Measurements from ENCODE around the gene CPE.

DNA sequence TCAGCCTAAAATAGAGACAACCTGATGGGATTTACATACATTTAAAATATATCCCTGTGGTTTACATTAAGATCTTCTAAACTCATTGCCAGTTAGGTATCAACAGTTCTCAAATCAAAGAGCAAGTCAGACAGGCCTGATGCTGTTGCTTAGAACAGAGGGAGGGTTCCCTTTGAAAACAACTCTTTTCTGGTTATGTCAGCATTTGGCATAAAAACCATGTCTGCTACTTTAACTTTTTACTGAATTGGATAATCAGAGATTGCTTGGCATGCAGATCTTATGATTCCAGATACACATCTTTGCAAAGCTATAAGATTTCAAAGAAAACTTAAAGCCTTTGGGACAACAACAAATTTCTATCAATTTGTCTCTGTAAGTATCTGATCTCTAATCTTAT, 140.8 kb downstream of the CPE start:
- no peak for TF ChIP-seq MAZ (IDR thresholded peaks at IDR 0.05; ENCODE audit: borderline replicate concordance, low read depth, low read length)
- TF ChIP-seq, protein P1, sequence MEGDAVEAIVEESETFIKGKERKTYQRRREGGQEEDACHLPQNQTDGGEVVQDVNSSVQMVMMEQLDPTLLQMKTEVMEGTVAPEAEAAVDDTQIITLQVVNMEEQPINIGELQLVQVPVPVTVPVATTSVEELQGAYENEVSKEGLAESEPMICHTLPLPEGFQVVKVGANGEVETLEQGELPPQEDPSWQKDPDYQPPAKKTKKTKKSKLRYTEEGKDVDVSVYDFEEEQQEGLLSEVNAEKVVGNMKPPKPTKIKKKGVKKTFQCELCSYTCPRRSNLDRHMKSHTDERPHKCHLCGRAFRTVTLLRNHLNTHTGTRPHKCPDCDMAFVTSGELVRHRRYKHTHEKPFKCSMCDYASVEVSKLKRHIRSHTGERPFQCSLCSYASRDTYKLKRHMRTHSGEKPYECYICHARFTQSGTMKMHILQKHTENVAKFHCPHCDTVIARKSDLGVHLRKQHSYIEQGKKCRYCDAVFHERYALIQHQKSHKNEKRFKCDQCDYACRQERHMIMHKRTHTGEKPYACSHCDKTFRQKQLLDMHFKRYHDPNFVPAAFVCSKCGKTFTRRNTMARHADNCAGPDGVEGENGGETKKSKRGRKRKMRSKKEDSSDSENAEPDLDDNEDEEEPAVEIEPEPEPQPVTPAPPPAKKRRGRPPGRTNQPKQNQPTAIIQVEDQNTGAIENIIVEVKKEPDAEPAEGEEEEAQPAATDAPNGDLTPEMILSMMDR (conservative IDR thresholded peaks at IDR 0.05; ENCODE audit: low read depth, low read length): no peak
- TF ChIP-seq BHLHE40 (IDR thresholded peaks at IDR 0.05; ENCODE audit: low read depth, low read length): no peak
- TF ChIP-seq USF2 (IDR thresholded peaks at IDR 0.05; ENCODE audit: low read depth, low read length): no peak
- no peak for TF ChIP-seq MXI1 (IDR thresholded peaks at IDR 0.05; ENCODE audit: borderline replicate concordance, low read depth, low read length)
- no peak for TF ChIP-seq ELK1 (IDR thresholded peaks at IDR 0.05; ENCODE audit: borderline replicate concordance, low read depth, low read length)
- no peak for TF ChIP-seq POLR2A (IDR thresholded peaks at IDR 0.05; ENCODE audit: low read depth, low read length)
